Measurements from ENCODE around the gene SMYD2.

SMYD2 gene

GRCh38 chr1:214367841-214368240 lies 86.9 kb downstream of the SMYD2 start:
- DNase-seq = no peak

GRCh38 chr1:214369364-214369763 lies 88.4 kb downstream of the SMYD2 start:
- DNase-seq = no peak

GRCh38 chr1:214370615-214371014 lies 89.7 kb downstream of the SMYD2 start:
- DNase-seq = no peak

GRCh38 chr1:214372092-214372491 lies 91.1 kb downstream of the SMYD2 start:
- no peak for DNase-seq

GRCh38 chr1:214377485-214377884 lies 96.5 kb downstream of the SMYD2 start:
- DNase-seq = no peak

GRCh38 chr1:214377886-214378285 lies 96.9 kb downstream of the SMYD2 start:
- DNase-seq = no peak

- DNase-seq = no peak
Observed at GRCh38 chr1:214378492-214378891, 97.5 kb downstream of the SMYD2 start.

- DNase-seq = no peak
Observed at GRCh38 chr1:214379236-214379970, 98.4 kb downstream of the SMYD2 start.

GRCh38 chr1:214380396-214380795 lies 99.4 kb downstream of the SMYD2 start:
- DNase-seq = no peak

- no peak for DNase-seq
Observed at GRCh38 chr1:214380986-214381695, 100.2 kb downstream of the SMYD2 start.

GRCh38 chr1:214383381-214384372 lies 102.7 kb downstream of the SMYD2 start:
- DNase-seq = no peak

- DNase-seq = no peak
Observed at GRCh38 chr1:214384373-214385079, 103.6 kb downstream of the SMYD2 start.

- no peak for DNase-seq
Observed at GRCh38 chr1:214385428-214385827, 104.5 kb downstream of the SMYD2 start.

GRCh38 chr1:214386333-214386732 lies 105.4 kb downstream of the SMYD2 start:
- no peak for DNase-seq
